HG02970 (cell line): ENCODE data around the gene LARP6.
"Not testable (repeated sequence)": the region's sequence is repeated elsewhere in the genome, so short reads cannot be mapped to it uniquely, and the experiment has no call there.

ENCODE experiments used
- ATAC-seq: cut with Tn5 transposase; IDR thresholded peaks from one replicate; pipeline ENCODE4 v1.9.1; 2021; ENCODE audit warnings: mild to moderate bottlenecking, moderate library complexity, moderate number of reproducible peaks; ENCODE audit not compliant: unreplicated experiment, low FRiP score

Gene LARP6

GRCh38 chr15:70831094-70831911 is 22.7 kb downstream of the LARP6 start:
- ATAC-seq = no peak

GRCh38 chr15:70830615-70831014 is 23.3 kb downstream of the LARP6 start:
- no peak for ATAC-seq

- no peak for ATAC-seq
Measured at GRCh38 chr15:70829371-70830166, 24.4 kb downstream of the LARP6 start.

- no peak for ATAC-seq
Measured at GRCh38 chr15:70827721-70828120, 26.2 kb downstream of the LARP6 start.

GRCh38 chr15:70826634-70827033 is 27.3 kb downstream of the LARP6 start:
- ATAC-seq = no peak

GRCh38 chr15:70825841-70826240 is 28.1 kb downstream of the LARP6 start:
- no peak for ATAC-seq

- ATAC-seq = no peak
Measured at GRCh38 chr15:70823196-70823595, 30.8 kb downstream of the LARP6 start.

- ATAC-seq = no peak
Measured at GRCh38 chr15:70820214-70820613, 33.7 kb downstream of the LARP6 start.

GRCh38 chr15:70818580-70818979 is 35.4 kb downstream of the LARP6 start:
- ATAC-seq = no peak

GRCh38 chr15:70817266-70817665 is 36.7 kb downstream of the LARP6 start:
- no peak for ATAC-seq

- ATAC-seq = no peak
Measured at GRCh38 chr15:70815604-70816003, 38.4 kb downstream of the LARP6 start.

GRCh38 chr15:70815011-70815410 is 38.9 kb downstream of the LARP6 start:
- ATAC-seq = not testable (repeated sequence)

GRCh38 chr15:70812827-70813364 is 41.1 kb downstream of the LARP6 start:
- no peak for ATAC-seq

GRCh38 chr15:70810916-70811578 is 42.9 kb downstream of the LARP6 start:
- no peak for ATAC-seq

- no peak for ATAC-seq
Measured at GRCh38 chr15:70806992-70807712, 46.8 kb downstream of the LARP6 start.

GRCh38 chr15:70804388-70804787 is 49.6 kb downstream of the LARP6 start:
- ATAC-seq = not testable (repeated sequence)

- no peak for ATAC-seq
Measured at GRCh38 chr15:70802629-70803028, 51.3 kb downstream of the LARP6 start.

GRCh38 chr15:70801109-70801508 is 52.8 kb downstream of the LARP6 start:
- no peak for ATAC-seq

- ATAC-seq = no peak
Measured at GRCh38 chr15:70799667-70800450, 54.1 kb downstream of the LARP6 start.
